A549 (cell line): ENCODE results near the gene TBC1D25.

Experiments
- BHLHE40 ChIP-seq: IDR thresholded peaks from 2 replicates; pipeline ENCODE4 v1.6.1; 2012; ENCODE audit warnings: low read depth, low read length, inconsistent platforms
- CBX2 ChIP-seq: fragments of 200-600 bp; sonication (generic); IDR thresholded peaks from 2 replicates; pipeline ENCODE4 v1.6.1; 2016; ENCODE audit warnings: low read depth, mild to moderate bottlenecking, borderline replicate concordance
- FOSB ChIP-seq: fragments of 250-450 bp; sonication (Bioruptor Pico); IDR thresholded peaks from 2 replicates; pipeline ENCODE4 v1.5.0; 2020; ENCODE audit warnings: mild to moderate bottlenecking, moderate library complexity
- JUNB ChIP-seq: fragments of >200 bp; sonication (Bioruptor Twin); formaldehyde crosslinking; IDR thresholded peaks from 2 replicates; pipeline ENCODE4 v1.6.1; 2016
- MAX ChIP-seq: IDR thresholded peaks from 2 replicates; pipeline ENCODE4 v1.6.1; 2012
- RAD21 ChIP-seq, 2 experiments: fragments of >200 bp in 1 of 2; sonication (Bioruptor Twin) in 1 of 2; formaldehyde crosslinking in 1 of 2; IDR thresholded peaks in 1 of 2; conservative IDR thresholded peaks in 1 of 2; 2 replicates in 1 of 2; 3 replicates in 1 of 2; pipeline ENCODE4 v1.6.1; 2012 to 2018; ENCODE audit warnings: inconsistent platforms in 1 of 2
- RCOR1 ChIP-seq: fragments of 150-350 bp; IDR thresholded peaks from 2 replicates; pipeline ENCODE4 v1.6.1; 2014; ENCODE audit warnings: antibody characterized with exemption, low read length, low read depth
- RFX5 ChIP-seq: fragments of 450-650 bp; IDR thresholded peaks from 2 replicates; pipeline ENCODE4 v1.7.1; 2014; ENCODE audit warnings: antibody characterized with exemption, mild to moderate bottlenecking, moderate library complexity
- ZFP36 ChIP-seq: fragments of 450-650 bp; IDR thresholded peaks from 2 replicates; pipeline ENCODE4 v1.6.1; 2014; ENCODE audit warnings: borderline replicate concordance; ENCODE audit not compliant: partially characterized antibody
- TF ChIP-seq, protein P1 (sequence below): fragments of >200 bp; sonication (Bioruptor Twin); formaldehyde crosslinking; IDR thresholded peaks from 3 replicates; pipeline ENCODE4 v1.5.1; 2016
- TF ChIP-seq, protein P2 (sequence below): fragments of 200-600 bp; sonication (generic); IDR thresholded peaks from 2 replicates; pipeline ENCODE4 v1.6.1; 2016; ENCODE audit warnings: antibody characterized with exemption, mild to moderate bottlenecking, moderate library complexity

DNA sequence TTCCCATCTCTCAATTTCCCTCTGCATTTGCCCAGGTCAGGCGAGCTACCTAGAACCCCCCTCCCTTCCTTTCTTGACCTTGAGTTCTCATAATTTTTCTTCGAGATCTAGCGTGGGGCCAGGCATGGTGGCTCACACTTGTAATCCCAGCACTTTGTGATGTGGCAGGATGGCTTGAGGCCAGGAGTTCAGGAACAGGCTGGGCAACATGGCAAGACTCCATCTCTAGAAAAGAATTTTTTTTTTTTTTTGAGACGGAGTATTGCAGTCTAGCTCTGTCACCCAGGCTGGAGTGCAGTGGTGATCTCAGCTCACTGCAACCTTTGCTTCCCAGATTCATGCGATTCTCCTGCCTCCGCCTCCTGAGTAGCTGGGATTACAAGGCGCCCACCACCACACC, 35.3 kb upstream of the TBC1D25 start:
- TF ChIP-seq, protein P1, sequence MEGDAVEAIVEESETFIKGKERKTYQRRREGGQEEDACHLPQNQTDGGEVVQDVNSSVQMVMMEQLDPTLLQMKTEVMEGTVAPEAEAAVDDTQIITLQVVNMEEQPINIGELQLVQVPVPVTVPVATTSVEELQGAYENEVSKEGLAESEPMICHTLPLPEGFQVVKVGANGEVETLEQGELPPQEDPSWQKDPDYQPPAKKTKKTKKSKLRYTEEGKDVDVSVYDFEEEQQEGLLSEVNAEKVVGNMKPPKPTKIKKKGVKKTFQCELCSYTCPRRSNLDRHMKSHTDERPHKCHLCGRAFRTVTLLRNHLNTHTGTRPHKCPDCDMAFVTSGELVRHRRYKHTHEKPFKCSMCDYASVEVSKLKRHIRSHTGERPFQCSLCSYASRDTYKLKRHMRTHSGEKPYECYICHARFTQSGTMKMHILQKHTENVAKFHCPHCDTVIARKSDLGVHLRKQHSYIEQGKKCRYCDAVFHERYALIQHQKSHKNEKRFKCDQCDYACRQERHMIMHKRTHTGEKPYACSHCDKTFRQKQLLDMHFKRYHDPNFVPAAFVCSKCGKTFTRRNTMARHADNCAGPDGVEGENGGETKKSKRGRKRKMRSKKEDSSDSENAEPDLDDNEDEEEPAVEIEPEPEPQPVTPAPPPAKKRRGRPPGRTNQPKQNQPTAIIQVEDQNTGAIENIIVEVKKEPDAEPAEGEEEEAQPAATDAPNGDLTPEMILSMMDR, result no peak
- TF ChIP-seq BHLHE40 (no peak), RAD21 (conservative IDR thresholded peaks at IDR 0.05 in 1 of 2, IDR thresholded peaks at IDR 0.05 in 1 of 2) (no peak), ZFP36 (no peak), MAX (no peak), CBX2 (no peak), RFX5 (no peak), RCOR1 (no peak), FOSB (CRISPR knock-in tag) (no peak), JUNB (no peak)
- TF ChIP-seq, protein P2, sequence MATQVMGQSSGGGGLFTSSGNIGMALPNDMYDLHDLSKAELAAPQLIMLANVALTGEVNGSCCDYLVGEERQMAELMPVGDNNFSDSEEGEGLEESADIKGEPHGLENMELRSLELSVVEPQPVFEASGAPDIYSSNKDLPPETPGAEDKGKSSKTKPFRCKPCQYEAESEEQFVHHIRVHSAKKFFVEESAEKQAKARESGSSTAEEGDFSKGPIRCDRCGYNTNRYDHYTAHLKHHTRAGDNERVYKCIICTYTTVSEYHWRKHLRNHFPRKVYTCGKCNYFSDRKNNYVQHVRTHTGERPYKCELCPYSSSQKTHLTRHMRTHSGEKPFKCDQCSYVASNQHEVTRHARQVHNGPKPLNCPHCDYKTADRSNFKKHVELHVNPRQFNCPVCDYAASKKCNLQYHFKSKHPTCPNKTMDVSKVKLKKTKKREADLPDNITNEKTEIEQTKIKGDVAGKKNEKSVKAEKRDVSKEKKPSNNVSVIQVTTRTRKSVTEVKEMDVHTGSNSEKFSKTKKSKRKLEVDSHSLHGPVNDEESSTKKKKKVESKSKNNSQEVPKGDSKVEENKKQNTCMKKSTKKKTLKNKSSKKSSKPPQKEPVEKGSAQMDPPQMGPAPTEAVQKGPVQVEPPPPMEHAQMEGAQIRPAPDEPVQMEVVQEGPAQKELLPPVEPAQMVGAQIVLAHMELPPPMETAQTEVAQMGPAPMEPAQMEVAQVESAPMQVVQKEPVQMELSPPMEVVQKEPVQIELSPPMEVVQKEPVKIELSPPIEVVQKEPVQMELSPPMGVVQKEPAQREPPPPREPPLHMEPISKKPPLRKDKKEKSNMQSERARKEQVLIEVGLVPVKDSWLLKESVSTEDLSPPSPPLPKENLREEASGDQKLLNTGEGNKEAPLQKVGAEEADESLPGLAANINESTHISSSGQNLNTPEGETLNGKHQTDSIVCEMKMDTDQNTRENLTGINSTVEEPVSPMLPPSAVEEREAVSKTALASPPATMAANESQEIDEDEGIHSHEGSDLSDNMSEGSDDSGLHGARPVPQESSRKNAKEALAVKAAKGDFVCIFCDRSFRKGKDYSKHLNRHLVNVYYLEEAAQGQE, result no peak
